Measurements from ENCODE around the gene MOB3A. TPM values are rescaled to one million over a fixed set of nuclear protein-coding genes. Genes with fewer than 3 reads are reported as not detected.
A peak's percentile ranks its signal among the peaks of the same experiment; 100 is the strongest.

Gene MOB3A
- total and polyA plus RNA-seq, 7 experiments from 2014 or later, result 49.5 to 269 (median 114) TPM

GRCh38 chr19:2050991-2051772 is 44.9 kb downstream of the MOB3A start, which contains the start of gene MKNK2:
Gene MKNK2, minus strand, starts transcription at chr19:2051244. Its CDS starts 393 bp downstream, at chr19:2050851.
- CTCF ChIA-PET, result interaction anchor here (1.2 to 2.0 kb wide), 3 partner anchors 9 to 46 kb away, joined by 3 to 8 read pairs (median 6); partner anchors contain the start of gene IZUMO4
- Mint-ChIP-seq H3K4me3 (peak within 1 kb of the TSS; percentile 83 to 90 (median 86)), H3K4me1 (peaks cover 9 to 57% (median 30%) of the 10 kb centered on the region in 7 donors), H3K27ac (peak within 1 kb of the TSS; percentile 87 to 96 (median 94)), H3K36me3 (peaks cover 0 to 4% (median 0%) of the 10 kb centered on the region in 5 donors), H3K9me3 (no peaks in the 10 kb centered on the region), H3K27me3 (no peaks in the 10 kb centered on the region)
- H3K27me3 ChIP-seq (ENCODE audit: control insufficient read depth in 2 of 2, insufficient read depth in 2 of 2, low read length in 2 of 2), result no peaks in the 10 kb centered on the region
- ATAC-seq, result peak; percentile 91
- H3K27ac ChIP-seq (ENCODE audit: low read depth, low read length), result peak within 1 kb of the TSS; percentile 90
- POLR2A ChIA-PET, result interaction anchor here (0.6 to 2.7 kb wide), 17 partner anchors 10 to 426 kb away, joined by 3 to 42 read pairs (median 6); partner anchors contain the start of gene MOB3A
- H3K4me3 ChIP-seq (ENCODE audit: low read length), result peak within 1 kb of the TSS; percentile 98
- DNase-seq, result peak; percentile 89 to 100 (median 94)
- intact Hi-C loops (cut with micrococcal nuclease), result loop anchor here (1.0 to 5.0 kb wide), 11 partner anchors 9 to 189 kb away; partner anchors contain the start of genes AP3D1 (in 1 of the 2), IZUMO4 (in 1 of the 2), KLF16 (in 1 of the 2) and MOB3A (in 1 of the 2)
- peaks cover 45 to 58% of the 10 kb centered on the region in 2 donors for H3K4me1 ChIP-seq (ENCODE audit: control insufficient read depth in 2 of 2, insufficient read depth in 2 of 2, low read length in 2 of 2)
- peaks cover 0 to 39% (median 9%) of the 10 kb centered on the region in 3 experiments for H3K36me3 ChIP-seq (ENCODE audit: control insufficient read depth in 2 of 3, insufficient read depth in 3 of 3, low read length in 3 of 3)
- no peaks in the 10 kb centered on the region for H3K9me3 ChIP-seq (ENCODE audit: control insufficient read depth in 2 of 3, low read length in 3 of 3)

- Mint-ChIP-seq H3K36me3 (peaks cover 0 to 4% (median 0%) of the 10 kb centered on the region in 5 donors), H3K4me3 (peak overlapping the region; percentile 83 to 90 (median 86)), H3K27me3 (no peaks in the 10 kb centered on the region), H3K9me3 (no peaks in the 10 kb centered on the region), H3K4me1 (peaks cover 7 to 56% (median 26%) of the 10 kb centered on the region in 7 donors), H3K27ac (peak overlapping the region in 8 of 9 donors; percentile 17 to 89 (median 80))
- Histone ChIP-seq H3K27ac (ENCODE audit: low read depth, low read length) (peak overlapping the region; percentile 87), H3K9me3 (ENCODE audit: control insufficient read depth in 2 of 3, low read length in 3 of 3) (no peaks in the 10 kb centered on the region), H3K27me3 (ENCODE audit: control insufficient read depth in 2 of 2, insufficient read depth in 2 of 2, low read length in 2 of 2) (no peaks in the 10 kb centered on the region), H3K36me3 (ENCODE audit: control insufficient read depth in 2 of 3, insufficient read depth in 3 of 3, low read length in 3 of 3) (peaks cover 0 to 46% (median 15%) of the 10 kb centered on the region in 3 experiments), H3K4me3 (ENCODE audit: low read length) (peak overlapping the region; percentile 98), H3K4me1 (ENCODE audit: control insufficient read depth in 2 of 2, insufficient read depth in 2 of 2, low read length in 2 of 2) (peaks cover 41 to 52% of the 10 kb centered on the region in 2 donors)
- DNase-seq (peak in 1 of 9 donors; percentile 50), ATAC-seq (no peak)
- intact Hi-C loops (cut with micrococcal nuclease), result loop anchor here (1.0 to 5.0 kb wide), 7 partner anchors 18 to 188 kb away; partner anchors contain the start of genes AP3D1 (in 1 of the 2) and KLF16 (in 1 of the 2)
- ChIA-PET POLR2A (interaction anchor here (0.6 to 2.6 kb wide), 10 partner anchors 8 to 1142 kb away, joined by 3 to 21 read pairs (median 5); no protein-coding TSS in a partner anchor), CTCF (no interaction called here)
Observed at GRCh38 chr19:2050349-2050990, 45.7 kb downstream of the MOB3A start.

- POLR2A ChIA-PET, result interaction anchor here (0.6 to 2.6 kb wide), 13 partner anchors 9 to 1141 kb away, joined by 3 to 21 read pairs (median 5); no protein-coding TSS in a partner anchor
- CTCF ChIA-PET, result no interaction called here
- Histone ChIP-seq H3K27ac (ENCODE audit: low read depth, low read length) (peak overlapping the region; percentile 87), H3K36me3 (ENCODE audit: control insufficient read depth in 2 of 3, insufficient read depth in 3 of 3, low read length in 3 of 3) (peaks cover 0 to 53% (median 15%) of the 10 kb centered on the region in 3 experiments), H3K27me3 (ENCODE audit: control insufficient read depth in 2 of 2, insufficient read depth in 2 of 2, low read length in 2 of 2) (no peaks in the 10 kb centered on the region), H3K4me1 (ENCODE audit: control insufficient read depth in 2 of 2, insufficient read depth in 2 of 2, low read length in 2 of 2) (peaks cover 41 to 55% of the 10 kb centered on the region in 2 donors), H3K9me3 (ENCODE audit: control insufficient read depth in 2 of 3, low read length in 3 of 3) (no peaks in the 10 kb centered on the region), H3K4me3 (ENCODE audit: low read length) (peak overlapping the region; percentile 98)
- Mint-ChIP-seq H3K4me3 (peak overlapping the region; percentile 83 to 90 (median 86)), H3K4me1 (peaks cover 4 to 52% (median 26%) of the 10 kb centered on the region in 7 donors), H3K36me3 (peaks cover 0 to 6% (median 0%) of the 10 kb centered on the region in 5 donors), H3K27ac (peak overlapping the region; percentile 63 to 90 (median 85)), H3K9me3 (no peaks in the 10 kb centered on the region), H3K27me3 (no peaks in the 10 kb centered on the region)
- intact Hi-C loops (cut with micrococcal nuclease), result loop anchor here (1.0 to 5.0 kb wide), 7 partner anchors 19 to 188 kb away; partner anchors contain the start of genes AP3D1 (in 1 of the 2) and KLF16 (in 1 of the 2)
- peak; percentile 17 for ATAC-seq
- peak in 8 of 9 donors; percentile 60 to 72 (median 69) for DNase-seq
Observed at GRCh38 chr19:2049741-2050348, 46.3 kb downstream of the MOB3A start.

- Mint-ChIP-seq H3K4me3 (peak overlapping the region; percentile 83 to 90 (median 86)), H3K9me3 (no peaks in the 10 kb centered on the region), H3K27ac (peak overlapping the region in 8 of 9 donors; percentile 70 to 90 (median 82)), H3K36me3 (peaks cover 0 to 7% (median 0%) of the 10 kb centered on the region in 5 donors), H3K27me3 (no peaks in the 10 kb centered on the region), H3K4me1 (peaks cover 4 to 52% (median 25%) of the 10 kb centered on the region in 7 donors)
- DNase-seq (peak in 1 of 9 donors; percentile 51), ATAC-seq (no peak)
- H3K9me3 ChIP-seq (ENCODE audit: control insufficient read depth in 2 of 3, low read length in 3 of 3), result no peaks in the 10 kb centered on the region
- intact Hi-C loops (cut with micrococcal nuclease), result no loop called here
- POLR2A ChIA-PET, result interaction anchor here (0.6 to 2.6 kb wide), 16 partner anchors 9 to 106 kb away, joined by 3 to 21 read pairs (median 5); no protein-coding TSS in a partner anchor
- peak overlapping the region; percentile 87 for H3K27ac ChIP-seq (ENCODE audit: low read depth, low read length)
- peak overlapping the region; percentile 98 for H3K4me3 ChIP-seq (ENCODE audit: low read length)
- peaks cover 41 to 59% of the 10 kb centered on the region in 2 donors for H3K4me1 ChIP-seq (ENCODE audit: control insufficient read depth in 2 of 2, insufficient read depth in 2 of 2, low read length in 2 of 2)
- H3K36me3 ChIP-seq (ENCODE audit: control insufficient read depth in 2 of 3, insufficient read depth in 3 of 3, low read length in 3 of 3), result peaks cover 0 to 59% (median 15%) of the 10 kb centered on the region in 3 experiments
- H3K27me3 ChIP-seq (ENCODE audit: control insufficient read depth in 2 of 2, insufficient read depth in 2 of 2, low read length in 2 of 2), result no peaks in the 10 kb centered on the region
- CTCF ChIA-PET, result no interaction called here
Observed at GRCh38 chr19:2048959-2049740, 47.0 kb downstream of the MOB3A start.

- ChIA-PET POLR2A (interaction anchor here (1.0 to 2.6 kb wide), 14 partner anchors 8 to 105 kb away, joined by 3 to 21 read pairs (median 5); no protein-coding TSS in a partner anchor), CTCF (interaction anchor here (1.1 kb wide), 1 partner anchor 13 kb away, joined by 3 read pairs; no protein-coding TSS in a partner anchor)
- Histone ChIP-seq H3K4me3 (ENCODE audit: low read length) (peak overlapping the region; percentile 98), H3K27ac (ENCODE audit: low read depth, low read length) (peak overlapping the region; percentile 87), H3K36me3 (ENCODE audit: control insufficient read depth in 2 of 3, insufficient read depth in 3 of 3, low read length in 3 of 3) (peaks cover 0 to 64% (median 15%) of the 10 kb centered on the region in 3 experiments), H3K4me1 (ENCODE audit: control insufficient read depth in 2 of 2, insufficient read depth in 2 of 2, low read length in 2 of 2) (peaks cover 42 to 62% of the 10 kb centered on the region in 2 donors), H3K27me3 (ENCODE audit: control insufficient read depth in 2 of 2, insufficient read depth in 2 of 2, low read length in 2 of 2) (no peaks in the 10 kb centered on the region), H3K9me3 (ENCODE audit: control insufficient read depth in 2 of 3, low read length in 3 of 3) (no peaks in the 10 kb centered on the region)
- Mint-ChIP-seq H3K4me3 (peak overlapping the region; percentile 40 to 89 (median 84)), H3K36me3 (peaks cover 0 to 10% (median 0%) of the 10 kb centered on the region in 5 donors), H3K27me3 (no peaks in the 10 kb centered on the region), H3K4me1 (peaks cover 3 to 60% (median 26%) of the 10 kb centered on the region in 7 donors), H3K27ac (peak overlapping the region in 8 of 9 donors; percentile 38 to 89 (median 74)), H3K9me3 (no peaks in the 10 kb centered on the region)
- intact Hi-C loops (cut with micrococcal nuclease), result no loop called here
- no peak for DNase-seq
- no peak for ATAC-seq
Observed at GRCh38 chr19:2048104-2048958, 47.8 kb downstream of the MOB3A start.
